GM21786 (cell line): ENCODE data around the gene PTGR3.

Source experiments
- ATAC-seq: cut with Tn5 transposase; IDR thresholded peaks from one replicate; pipeline ENCODE4 v1.9.1; 2021; ENCODE audit not compliant: unreplicated experiment

The PTGR3 gene

DNA sequence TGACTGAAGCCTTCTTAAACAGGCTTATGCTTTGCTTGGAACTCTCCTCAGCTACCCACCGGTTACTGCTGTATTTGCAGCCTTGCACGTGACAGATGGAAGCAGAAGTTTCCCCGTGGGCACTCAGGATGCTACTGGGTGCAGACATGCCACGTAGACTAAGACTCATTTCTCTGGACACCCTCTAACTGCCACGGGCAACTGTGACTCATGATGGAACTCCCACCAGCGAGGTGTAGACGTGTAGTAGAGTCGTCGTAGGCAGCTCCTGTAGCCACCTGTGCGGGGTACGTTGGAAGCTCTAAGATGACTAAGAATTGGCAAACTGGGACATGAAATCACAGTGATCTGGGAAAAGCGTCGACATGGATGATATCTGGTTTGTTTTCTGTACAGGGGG is 29.2 kb upstream of the PTGR3 start:
- ATAC-seq, result no peak

DNA sequence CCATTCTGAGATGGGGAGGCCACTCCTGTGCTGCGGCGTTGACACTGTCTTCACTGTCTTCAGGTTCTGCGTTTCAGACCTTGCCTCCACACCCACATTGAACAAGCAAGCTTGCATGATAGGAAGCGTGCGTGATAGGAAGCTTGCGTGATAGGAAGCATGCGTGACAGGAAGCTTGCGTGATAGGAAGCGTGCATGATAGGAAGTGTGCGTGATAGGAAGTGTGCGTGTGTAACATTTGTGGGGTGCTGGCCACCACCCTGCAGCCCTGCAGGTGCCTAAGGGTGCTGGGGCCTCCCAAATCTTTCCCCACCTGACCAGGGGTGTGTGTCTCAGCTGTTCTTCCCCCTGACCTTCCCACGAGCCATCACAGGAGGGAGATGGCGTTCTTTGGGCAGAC is 27.0 kb upstream of the PTGR3 start:
- ATAC-seq, result no peak

DNA sequence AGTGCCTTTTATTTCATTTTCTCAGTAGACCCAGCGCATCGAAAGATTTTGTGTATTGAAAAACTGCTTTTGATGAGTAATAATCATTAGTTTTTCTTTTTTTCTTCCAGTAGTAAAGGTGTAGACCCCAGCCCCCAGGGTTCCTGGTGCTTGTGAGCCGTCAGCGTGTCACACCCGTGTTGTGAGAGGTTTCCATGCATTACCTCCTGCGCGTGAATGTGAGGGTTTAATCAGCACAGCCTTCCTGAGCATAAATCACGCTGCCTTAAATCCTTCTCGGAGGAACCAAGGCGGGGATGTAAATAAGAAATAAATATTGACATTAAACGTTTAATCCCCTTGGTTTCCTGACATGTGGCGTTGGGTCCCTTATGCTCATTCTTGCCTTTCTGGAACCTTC is 26.0 kb upstream of the PTGR3 start:
- no peak for ATAC-seq

DNA sequence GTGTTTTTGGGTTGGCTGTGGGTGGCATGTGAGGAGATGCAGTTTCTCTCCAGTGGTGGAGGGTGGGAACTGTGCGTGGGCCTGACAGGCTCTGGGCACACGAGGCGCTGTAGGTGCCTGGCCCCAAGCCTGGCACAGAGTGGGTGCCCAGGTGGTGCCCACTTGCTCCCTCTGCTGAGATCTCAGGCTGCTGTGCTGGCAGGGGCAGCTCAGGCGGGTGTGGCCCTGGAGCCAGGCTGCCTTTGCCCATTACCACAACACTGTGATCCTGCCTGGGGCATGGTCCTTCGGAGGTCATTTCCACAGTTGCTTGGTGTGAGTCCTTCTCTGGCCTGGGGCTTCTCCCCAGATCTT is 22.1 kb upstream of the PTGR3 start:
- no peak for ATAC-seq

DNA sequence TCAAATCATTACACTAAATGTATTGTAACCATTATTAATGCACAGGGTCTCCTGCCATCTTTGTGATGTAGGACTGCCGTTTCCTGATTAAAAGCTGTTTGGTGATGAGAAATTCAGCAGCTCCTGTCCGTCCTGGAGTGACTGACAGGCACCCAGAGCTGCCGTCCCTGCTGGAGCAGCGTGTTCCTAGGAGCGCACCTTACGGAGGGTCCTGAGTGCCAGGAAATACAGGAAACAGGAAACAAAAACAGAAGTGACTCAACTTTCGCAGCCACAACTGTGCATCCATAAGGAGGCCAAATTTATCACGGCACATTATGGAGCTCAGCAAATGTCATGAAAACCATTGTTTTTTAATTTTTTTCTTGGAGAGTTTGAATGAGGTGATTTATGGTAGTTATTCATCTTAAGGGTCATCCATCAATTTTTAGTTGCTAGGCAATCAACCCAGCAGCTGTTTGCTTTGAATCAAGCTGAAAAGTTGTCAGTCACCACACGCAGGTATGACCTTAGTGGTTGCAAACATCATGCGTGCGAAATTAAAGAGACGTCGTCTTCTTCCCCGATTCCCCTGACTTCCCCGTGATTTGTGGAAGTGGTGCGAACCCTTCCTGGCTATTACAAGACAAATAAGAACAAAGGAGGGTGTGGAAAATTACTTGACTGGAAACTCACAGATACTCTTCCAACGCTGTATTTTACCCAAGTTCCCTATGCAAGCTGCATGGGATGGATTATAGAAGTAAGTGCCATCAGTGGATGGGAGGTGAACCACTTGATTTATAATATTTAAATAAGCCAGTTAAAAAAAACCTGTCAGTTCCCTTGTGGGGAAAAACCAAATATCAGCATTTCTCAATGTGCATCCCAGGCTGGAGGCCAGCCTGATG is 21.5 kb upstream of the PTGR3 start:
- no peak for ATAC-seq

DNA sequence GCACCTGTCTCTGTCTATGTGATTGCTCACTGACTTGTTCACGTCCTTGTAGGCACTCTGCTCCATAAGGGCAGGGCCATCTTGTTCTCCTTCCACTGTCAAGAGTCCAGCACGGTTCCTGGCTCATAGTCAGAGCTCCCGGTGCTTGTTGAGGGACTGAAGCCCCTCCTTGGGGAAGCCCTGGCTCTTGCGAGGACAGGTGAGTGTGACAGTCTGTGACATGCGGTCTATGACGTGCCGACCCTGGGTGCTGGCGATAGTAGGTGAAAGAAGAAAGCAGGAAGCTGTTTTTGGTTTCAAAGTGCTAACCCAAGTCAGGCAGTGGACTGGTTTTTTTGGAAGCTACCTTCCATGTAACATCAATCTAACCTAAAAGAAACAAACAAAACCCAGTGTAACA is 20.5 kb upstream of the PTGR3 start:
- no peak for ATAC-seq

DNA sequence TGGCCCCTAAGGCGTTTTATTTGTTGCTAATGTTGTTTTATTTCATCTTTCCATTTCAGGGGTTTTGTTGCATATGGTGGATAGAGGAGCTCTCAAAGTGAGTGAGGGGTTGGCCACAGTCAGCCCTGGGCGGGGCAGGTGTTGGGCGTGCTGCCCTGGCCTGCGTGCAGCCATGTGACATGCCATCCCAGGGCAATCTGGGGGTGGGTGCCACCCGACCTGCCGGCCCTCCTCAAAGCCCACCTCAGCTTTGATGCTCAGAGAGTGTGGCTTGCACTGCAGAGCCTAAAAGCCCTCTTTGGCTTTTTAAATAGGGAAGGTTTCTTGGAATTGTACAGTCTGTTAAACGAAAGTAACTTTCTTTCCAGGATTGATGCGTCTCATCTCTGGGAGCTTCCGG is 20.0 kb upstream of the PTGR3 start:
- ATAC-seq, result no peak

DNA sequence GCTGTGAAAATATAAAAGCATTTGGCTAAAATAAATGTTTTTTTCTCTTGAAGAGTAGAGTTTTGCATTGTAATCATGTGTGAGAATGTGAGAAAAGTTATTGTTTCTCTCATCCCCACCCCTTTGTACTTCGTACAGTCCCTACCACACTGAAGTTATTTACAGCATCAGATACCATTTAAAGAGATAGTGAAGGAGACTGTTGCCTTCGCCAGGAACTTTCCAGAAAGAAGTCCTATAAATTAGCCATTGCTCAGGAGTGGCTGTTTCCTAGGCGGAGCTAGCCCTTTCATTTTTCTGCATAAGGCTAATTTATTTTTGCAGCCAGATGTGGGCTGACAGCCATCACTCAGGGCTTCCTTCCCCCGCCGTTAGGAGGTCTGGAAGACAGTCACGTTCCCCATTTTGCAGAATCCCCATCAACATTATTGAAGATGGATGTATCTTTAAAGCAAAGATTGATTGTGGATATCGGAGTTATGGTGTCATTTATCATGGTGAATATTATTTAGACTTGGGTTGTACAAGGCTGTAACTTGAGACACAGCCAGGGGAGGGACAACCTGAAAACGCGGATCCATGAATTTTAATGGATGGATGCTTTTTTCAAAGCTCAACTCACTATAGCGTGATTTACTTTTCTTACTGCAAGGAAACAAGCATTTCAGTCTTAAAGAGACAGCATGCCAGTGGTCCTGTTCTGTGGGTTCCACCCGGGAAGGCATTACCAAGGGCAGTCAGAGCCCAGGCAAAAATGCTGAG is 18.8 kb upstream of the PTGR3 start:
- ATAC-seq, result no peak

DNA sequence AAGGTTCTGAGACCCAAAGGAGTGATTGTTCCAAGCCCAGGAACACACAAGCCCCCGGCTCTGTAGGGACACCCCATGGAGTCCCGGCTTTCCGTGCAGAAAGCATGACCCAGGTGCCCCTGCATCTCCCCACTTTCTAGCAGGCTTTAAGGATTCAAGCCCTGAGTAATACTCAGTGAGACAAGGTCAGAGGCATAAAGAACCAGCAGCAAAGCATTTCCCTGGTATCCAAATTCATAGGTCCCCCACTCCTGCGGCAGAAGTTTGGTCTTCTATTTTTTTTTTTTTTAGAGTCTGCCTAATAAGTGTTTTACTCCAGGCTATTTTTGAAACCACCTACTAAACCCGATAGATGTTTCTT is 18.0 kb upstream of the PTGR3 start:
- no peak for ATAC-seq

DNA sequence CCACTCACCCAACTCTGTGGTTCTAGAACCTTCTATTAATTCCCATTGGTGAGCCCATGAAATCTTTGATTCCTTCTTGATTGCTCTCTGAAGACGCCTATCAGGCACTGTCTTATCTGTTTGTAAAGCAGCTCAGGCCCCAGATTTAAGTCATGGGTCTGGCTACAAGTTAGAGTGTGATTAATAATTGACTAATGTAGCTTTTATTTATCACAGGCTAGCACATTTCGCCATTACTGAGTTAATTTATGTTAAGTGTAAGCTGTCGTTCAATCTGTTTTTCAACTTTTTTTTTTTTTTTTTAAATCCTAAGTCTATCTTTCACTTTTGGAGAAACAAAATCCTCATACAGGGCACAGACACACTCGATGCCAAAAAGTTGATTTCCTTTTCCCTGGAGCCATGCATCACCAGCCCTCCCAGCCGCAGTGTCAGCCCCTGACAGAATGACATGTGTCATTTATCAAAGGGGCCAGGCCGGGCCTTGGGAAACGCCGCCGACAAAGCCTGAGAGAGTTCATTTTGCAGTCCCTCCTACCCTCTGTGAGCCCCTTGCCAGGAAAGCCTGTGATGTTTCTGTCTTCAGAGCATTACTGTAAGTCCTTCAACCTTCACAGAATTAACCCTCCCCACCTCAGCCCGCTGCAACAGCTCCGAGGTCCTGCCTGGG is 17.5 kb upstream of the PTGR3 start:
- ATAC-seq, result no peak

DNA sequence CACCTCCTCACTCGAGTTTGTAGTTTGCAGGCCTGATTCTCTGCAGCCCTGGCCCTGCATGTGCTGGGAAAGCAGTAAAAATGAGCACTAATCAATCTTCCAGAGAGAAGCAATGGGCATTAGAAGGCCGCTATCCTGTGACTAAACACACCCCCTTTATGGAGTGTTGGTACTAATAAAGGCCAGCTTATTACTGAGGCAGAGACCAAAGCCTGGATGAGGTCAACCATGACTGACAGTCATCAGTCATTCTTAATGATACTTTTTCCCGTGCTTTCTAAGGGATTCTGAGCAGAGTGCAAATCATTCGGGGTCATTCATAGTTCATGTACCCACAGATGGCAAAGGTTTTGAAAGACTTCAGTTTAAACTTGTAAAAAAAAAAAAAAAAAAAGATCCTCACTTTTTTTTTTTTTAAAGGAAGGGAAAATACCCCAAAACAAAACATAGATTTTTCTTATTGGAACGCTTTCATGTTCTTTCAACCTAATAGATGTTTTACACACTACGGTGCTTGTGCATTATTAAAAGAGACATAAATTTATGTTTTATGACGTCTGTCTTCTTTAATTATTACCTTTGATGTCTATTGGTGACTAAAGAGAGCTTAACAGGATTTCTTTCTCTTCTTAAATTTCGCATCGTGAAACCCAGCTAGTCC is 14.9 kb upstream of the PTGR3 start:
- ATAC-seq, result no peak

DNA sequence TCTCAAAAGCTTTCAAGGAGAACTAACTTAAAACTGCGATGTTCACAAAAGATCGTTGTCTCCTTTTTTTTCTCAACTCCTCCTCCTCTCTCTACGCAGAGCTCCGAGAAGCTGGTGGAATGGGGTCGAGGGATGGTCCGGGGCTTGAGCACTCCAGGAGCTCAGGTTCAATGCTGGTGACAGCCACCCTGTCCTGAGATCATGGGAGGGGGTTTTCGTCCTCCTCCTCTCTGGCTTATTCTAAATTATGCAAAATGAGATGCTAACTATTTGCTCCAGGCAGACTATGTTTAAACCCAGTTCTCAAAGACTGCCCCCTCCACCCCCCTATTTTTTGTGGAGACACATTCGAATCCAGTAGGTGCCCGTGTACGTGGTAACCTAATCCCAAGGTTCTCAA is 13.5 kb upstream of the PTGR3 start:
- ATAC-seq, result no peak

DNA sequence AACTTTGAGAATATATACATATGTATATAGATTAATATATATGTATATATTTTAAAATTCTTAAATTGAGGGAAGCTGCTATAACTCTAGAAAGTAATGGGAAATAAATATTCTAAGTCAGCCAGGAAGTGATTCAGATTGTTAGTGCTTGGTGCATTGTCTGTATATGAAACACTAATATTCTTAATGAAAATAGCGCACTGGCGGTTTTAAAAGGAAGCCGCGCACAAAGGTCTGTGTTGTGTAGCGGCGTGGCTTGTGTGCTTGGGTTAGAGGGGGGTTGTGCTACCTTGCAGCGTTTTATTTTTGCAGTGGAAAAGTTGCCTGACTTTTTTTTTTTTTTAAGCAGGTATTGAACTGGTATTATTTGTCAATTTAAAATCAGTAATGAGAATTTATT is 13.0 kb upstream of the PTGR3 start:
- no peak for ATAC-seq

DNA sequence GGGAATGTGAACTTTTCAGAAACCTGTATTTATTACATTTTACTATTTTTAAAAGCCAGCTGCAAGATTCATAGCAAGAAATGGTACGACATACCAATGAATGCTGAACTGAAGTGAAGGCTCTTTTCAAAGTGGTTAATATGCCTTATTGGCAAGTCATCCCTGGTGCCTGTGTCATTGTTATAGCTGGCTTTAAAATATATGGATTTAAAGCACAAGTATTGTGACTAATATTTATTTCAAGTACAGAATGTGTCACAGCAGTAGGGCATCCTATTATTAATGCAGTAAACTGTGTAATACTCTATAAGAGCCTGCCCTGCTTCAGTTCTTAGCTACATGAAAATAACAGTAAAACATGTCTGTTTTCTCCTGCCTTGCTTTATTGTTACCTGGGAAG is 12.5 kb upstream of the PTGR3 start:
- ATAC-seq, result no peak

DNA sequence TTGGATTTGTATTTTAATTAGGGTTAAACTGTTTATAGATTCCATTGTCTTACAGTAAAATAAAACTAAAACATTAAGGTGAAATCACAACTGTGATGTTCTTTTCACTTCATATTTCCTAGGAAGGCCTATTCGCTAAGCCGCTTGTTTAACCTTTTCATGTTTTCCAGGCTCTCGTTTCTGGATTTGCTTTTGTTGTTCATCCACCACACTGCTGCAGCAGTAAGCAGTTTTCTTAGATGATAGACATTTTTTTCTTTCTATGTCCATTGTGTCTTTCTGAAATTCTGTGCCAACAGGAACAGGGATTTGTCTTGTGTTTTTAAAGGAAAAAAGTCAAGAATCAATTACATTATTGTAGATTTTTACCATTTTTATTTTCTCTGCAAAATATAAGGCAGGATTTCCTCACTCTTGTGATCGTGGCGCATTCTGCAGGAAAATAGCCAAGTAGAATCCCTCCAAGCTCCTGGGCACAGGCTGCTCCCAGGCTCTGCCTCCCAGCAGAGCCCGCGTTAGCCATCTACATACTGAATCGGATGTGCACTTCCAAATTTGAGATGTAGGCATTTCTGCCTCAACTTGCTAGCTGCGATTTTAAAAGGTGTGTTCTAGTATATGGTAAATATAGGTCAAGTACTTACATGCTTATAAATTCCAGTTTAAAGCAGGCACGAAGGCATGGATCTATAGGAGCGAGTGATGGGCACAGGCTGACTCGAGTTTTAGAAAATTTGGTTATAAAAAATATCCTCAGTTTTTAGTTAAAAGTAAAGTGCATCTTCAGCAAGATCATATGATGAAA is 11.8 kb upstream of the PTGR3 start:
- no peak for ATAC-seq

DNA sequence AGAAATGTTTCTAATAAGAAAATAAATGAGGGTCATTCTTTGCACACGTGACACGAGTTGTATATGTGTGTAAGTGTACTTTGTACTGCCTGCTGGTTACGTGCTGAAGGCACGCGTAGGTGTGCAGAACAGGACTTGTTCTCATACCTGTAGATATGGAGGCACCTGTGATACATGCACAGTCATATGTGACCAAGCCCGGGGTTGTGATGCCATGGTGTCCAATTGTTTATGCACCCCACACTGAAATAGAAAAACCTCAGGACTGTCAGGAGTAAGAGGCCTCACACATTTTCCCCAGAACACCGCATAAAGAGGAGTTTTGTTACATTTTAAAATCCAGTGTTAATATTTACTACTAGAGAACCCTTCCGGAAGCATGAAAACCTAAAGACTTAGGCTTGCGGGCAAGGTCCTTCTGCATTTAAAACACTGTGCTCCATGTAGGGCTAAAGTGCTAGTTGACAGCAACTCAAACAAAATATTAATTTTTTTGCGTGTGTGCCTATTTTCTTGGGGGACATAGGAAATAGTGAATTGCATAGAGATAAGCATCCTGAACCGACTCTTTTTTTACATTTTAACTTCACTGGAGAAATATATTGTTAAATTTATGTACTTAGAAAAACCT is 10.9 kb upstream of the PTGR3 start:
- no peak for ATAC-seq

DNA sequence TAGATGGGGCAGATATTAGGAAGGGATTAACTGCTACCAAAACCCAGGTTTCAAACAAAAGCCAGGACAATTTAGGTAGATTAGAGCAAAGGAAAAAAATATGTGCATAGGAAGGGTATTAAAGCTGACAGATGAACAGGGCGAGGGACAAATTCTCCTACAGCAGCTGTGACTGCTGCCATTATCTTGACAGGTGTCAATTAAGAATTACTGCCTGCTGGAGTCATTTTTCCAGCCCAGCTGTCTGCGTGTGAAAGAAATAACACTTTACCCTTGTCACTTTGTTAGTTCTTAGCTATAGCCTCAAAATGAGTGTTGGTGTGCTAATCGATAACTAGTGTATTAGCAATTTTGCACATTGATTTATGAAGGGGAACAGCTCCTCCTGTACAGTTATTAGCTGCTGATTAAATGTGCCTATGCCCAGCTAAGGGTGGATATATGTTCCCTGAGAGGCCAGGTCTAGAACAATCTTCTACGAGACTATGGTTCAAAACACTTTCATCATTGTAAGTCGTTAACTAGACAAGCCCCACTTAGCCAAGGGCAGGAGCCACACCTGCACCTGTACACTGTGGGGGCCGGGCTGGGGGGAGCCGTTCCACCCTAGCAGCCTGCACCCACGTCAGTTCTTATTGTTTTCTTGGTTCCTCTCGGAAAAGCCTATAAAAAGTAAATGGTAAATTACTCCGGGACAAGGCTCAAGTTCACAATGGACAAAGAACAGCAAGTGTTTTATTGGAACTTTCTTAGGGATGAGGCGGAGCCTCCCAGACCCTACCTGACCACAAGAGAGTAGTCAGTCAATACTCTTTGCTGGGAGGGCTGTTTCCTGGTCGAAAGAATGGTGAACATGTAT is 9.4 kb upstream of the PTGR3 start:
- ATAC-seq, result no peak

DNA sequence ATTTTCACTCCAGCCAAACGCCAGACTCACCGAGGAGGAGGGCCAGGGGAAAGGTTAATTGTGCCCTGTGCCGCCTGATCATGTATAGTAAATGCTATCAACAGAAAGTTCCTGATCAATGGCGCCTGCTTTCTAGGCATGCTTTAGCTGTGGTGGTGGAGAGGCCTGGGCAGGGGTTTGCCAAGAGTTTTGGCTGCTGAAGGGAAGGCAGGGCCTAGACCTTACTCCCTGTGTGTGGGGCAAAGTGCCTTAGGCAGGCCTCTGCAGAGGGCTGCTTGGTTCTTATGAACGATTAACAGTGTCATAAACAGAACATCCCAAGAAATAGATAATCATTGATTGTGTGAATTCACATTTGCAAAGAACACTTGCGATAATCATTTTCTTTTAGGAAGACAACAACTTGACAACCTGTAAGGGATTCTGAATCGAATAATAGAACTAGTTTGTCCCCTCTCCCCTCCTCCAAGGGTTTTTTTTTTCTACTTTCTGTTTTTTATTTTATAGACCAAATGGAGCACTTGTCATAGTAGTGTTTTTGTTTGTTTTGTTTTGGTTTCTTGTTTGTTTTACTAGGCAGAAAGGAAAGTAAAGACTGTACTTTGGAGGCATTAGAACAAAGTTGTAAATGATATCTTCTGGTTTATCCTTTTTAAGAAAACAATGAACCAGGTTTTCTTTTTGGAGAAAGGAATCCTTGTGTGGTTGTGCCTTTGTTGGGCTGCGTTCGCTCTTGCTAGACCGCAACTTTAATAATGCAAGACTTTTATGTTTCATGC is 8.2 kb upstream of the PTGR3 start:
- ATAC-seq, result no peak
